ENCODE results near the gene PFDN2. TPM values are rescaled to one million over a fixed set of nuclear protein-coding genes. Genes with fewer than 3 reads are reported as not detected.

Gene PFDN2
- total and polyA plus RNA-seq, 2 of the 8 experiments (the other 6 are each of a cell fraction or from before 2014, with no cell fraction given) = 66.2 to 71.2 TPM

DNA sequence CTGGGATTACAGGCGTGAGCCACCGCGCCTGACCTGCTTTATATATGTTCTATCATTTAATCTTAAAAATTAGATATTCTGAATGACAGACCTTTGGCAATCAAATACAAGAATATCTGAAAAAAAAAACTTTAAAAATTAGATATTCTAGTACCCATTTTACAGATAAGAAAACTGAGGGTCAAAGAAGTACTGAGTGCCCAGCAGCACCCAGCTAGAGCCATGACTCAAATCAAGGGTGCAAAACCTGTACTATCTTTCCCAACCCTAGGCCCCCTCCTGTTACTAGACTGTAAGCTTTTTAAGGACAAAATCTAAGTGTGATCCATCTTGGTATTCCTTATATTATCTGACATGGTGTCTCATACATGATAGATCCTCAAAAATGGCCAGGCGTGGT, 56.4 kb downstream of the PFDN2 start:
- H2BK15ac ChIP-seq (ENCODE audit: low read length) = no peak overlapping the region
- no peaks in the 10 kb centered on the region for H3K27me3 ChIP-seq (replicated peaks in 1 of 4; ENCODE audit: control insufficient read depth in 3 of 4, extremely low read depth in 1 of 4, insufficient read depth in 3 of 4, low read length in 3 of 4)
- H3K79me2 ChIP-seq (ENCODE audit: control insufficient read depth in 1 of 2, insufficient read depth in 2 of 2, low read length in 2 of 2) = no peaks in the 10 kb centered on the region
- no peaks in the 10 kb centered on the region for H3K23me2 ChIP-seq (ENCODE audit: low read depth, low read length)
- H3K79me1 ChIP-seq (ENCODE audit: low read depth, low read length) = no peaks in the 10 kb centered on the region
- H4K5ac ChIP-seq (ENCODE audit: insufficient read length, low read depth, low read length) = no peak overlapping the region
- no peak overlapping the region for H3K4me3 ChIP-seq (ENCODE audit: extremely low read depth in 1 of 4, insufficient read depth in 2 of 4, low read depth in 3 of 4, low read length in 4 of 4)
- no peak overlapping the region for H4K8ac ChIP-seq (ENCODE audit: extremely low read depth, insufficient read depth, low read length)
- no peak overlapping the region for H3K18ac ChIP-seq (ENCODE audit: extremely low read depth, low read length)
- H3K4me1 ChIP-seq (replicated peaks in 1 of 4; ENCODE audit: control insufficient read depth in 3 of 4, insufficient read depth in 4 of 4, low read length in 3 of 4) = no peaks in the 10 kb centered on the region
- no peaks in the 10 kb centered on the region for H3K36me3 ChIP-seq (ENCODE audit: control insufficient read depth in 2 of 4, insufficient read depth in 4 of 4, low read length in 3 of 4)
- H3K14ac ChIP-seq (ENCODE audit: insufficient read length) = no peak overlapping the region
- FAIRE-seq (no peak), DNase-seq (ENCODE audit: low read depth in 1 of 2, low spot score in 2 of 2) (no peak)
- H2AK5ac ChIP-seq (ENCODE audit: low read depth, low read length) = no peak overlapping the region
- H3K4ac ChIP-seq (replicated peaks; ENCODE audit: insufficient read length, low read depth, low read length) = no peak overlapping the region
- no peak overlapping the region for H2BK20ac ChIP-seq (ENCODE audit: low read length)
- H3K56ac ChIP-seq (replicated peaks; ENCODE audit: insufficient read length, low read depth, low read length) = no peak overlapping the region
- no peak overlapping the region for H2BK12ac ChIP-seq (ENCODE audit: low read depth, low read length)
- H2BK120ac ChIP-seq (replicated peaks; ENCODE audit: low read depth, low read length) = no peak overlapping the region
- H2AFZ ChIP-seq (ENCODE audit: low read length) = no peak overlapping the region
- no peak overlapping the region for H4K91ac ChIP-seq (replicated peaks; ENCODE audit: insufficient read length, low read length)
- no peak overlapping the region for H3K27ac ChIP-seq (ENCODE audit: low read depth, low read length)
- 92% methylated on average over 4 of the region's 4 CpGs; no CpG with 5 or more reads in 1 of the 2 experiments for WGBS, 2 experiments (ENCODE audit: extremely low coverage in 1 of 2, insufficient coverage in 1 of 2, insufficient read length in 1 of 2, insufficient replicate concordance in 2 of 2, low coverage in 1 of 2, low lambda C conversion rate in 2 of 2, missing lambda C conversion rate in 1 of 2)
- no peak overlapping the region for H3K4me2 ChIP-seq (ENCODE audit: insufficient read depth in 1 of 2, low read depth in 2 of 2, low read length in 2 of 2)
- no peaks in the 10 kb centered on the region for H4K20me1 ChIP-seq (replicated peaks in 1 of 2; ENCODE audit: control insufficient read depth in 1 of 2, insufficient read depth in 2 of 2, low read length in 2 of 2)
- no peaks in the 10 kb centered on the region for H3K9me3 ChIP-seq (ENCODE audit: insufficient read depth in 2 of 2, low read depth in 1 of 2, low read length in 1 of 2)
- POLR2A ChIA-PET (ENCODE audit: partially characterized antibody) = interaction anchor here (1.2 to 4.6 kb wide), 2 partner anchors 12 to 15 kb away, joined by 3 to 28 read pairs; partner anchors contain the start of gene USF1
- H3K23ac ChIP-seq (ENCODE audit: insufficient read length) = no peak overlapping the region
- CTCF ChIA-PET (ENCODE audit: partially characterized antibody) = interaction anchor here (1.0 to 3.9 kb wide), 3 partner anchors 10 to 131 kb away, joined by 3 to 29 read pairs (median 4); partner anchors contain the start of genes ARHGAP30 and KLHDC9
- H3K9ac ChIP-seq (replicated peaks in 1 of 4; ENCODE audit: extremely low read depth in 1 of 4, low read depth in 3 of 4, low read length in 3 of 4) = no peak overlapping the region
- no peak overlapping the region for H2BK5ac ChIP-seq (ENCODE audit: low read depth, low read length)
- TF ChIP-seq CREB1 (IDR thresholded peaks at IDR 0.05) (no peak), ZNF274 (IDR thresholded peaks at IDR 0.05; ENCODE audit: borderline replicate concordance, extremely low read depth, low read length) (no peak), SAP30 (IDR thresholded peaks at IDR 0.05; ENCODE audit: insufficient read depth, insufficient replicate concordance, low read length) (no peak), TBP (IDR thresholded peaks at IDR 0.05; ENCODE audit: low read depth, low read length) (no peak)

Measured in H1 (cell line).